Measurements from ENCODE around the gene ABCB9. TPM values are rescaled to one million over a fixed set of nuclear protein-coding genes. Genes with fewer than 3 reads are reported as not detected.

ABCB9 gene
- total and polyA plus RNA-seq, 9 donors, result 1.7 to 14.3 (median 5.5) TPM

- no peaks in the 10 kb centered on the region for H3K9me3 ChIP-seq
- H3K4me1 ChIP-seq (ENCODE audit: insufficient read depth), result no peaks in the 10 kb centered on the region
- DNase-seq, result no peak
- no peaks in the 10 kb centered on the region for H3K27me3 ChIP-seq
- intact Hi-C loops (cut with DNase I), result no loop called here
- H3K36me3 ChIP-seq, result no peaks in the 10 kb centered on the region
- TF ChIP-seq POLR2A (IDR thresholded peaks at IDR 0.05), result no peak
- TF ChIP-seq CTCF (IDR thresholded peaks at IDR 0.05), result no peak
- TF ChIP-seq EP300 (IDR thresholded peaks at IDR 0.05), result no peak
- H3K4me3 ChIP-seq, result no peak overlapping the region
- WGBS, 3 donors, result 77 to 80% (median 79%) methylated on average over 18 to 19 of the region's 19 CpGs
- no peak overlapping the region for H3K27ac ChIP-seq
These were observed 26.1 kb upstream of the ABCB9 start for GRCh38 chr12:122992386-122992785.

- intact Hi-C loops (cut with DNase I), result no loop called here
- Histone ChIP-seq H3K9me3 (no peaks in the 10 kb centered on the region), H3K4me3 (no peak overlapping the region), H3K36me3 (no peaks in the 10 kb centered on the region), H3K27me3 (no peaks in the 10 kb centered on the region), H3K4me1 (ENCODE audit: insufficient read depth) (no peaks in the 10 kb centered on the region), H3K27ac (no peak overlapping the region)
- no peak for DNase-seq
- WGBS, 3 donors, result 83 to 87% (median 84%) methylated on average over 26 to 27 of the region's 27 CpGs
- TF ChIP-seq EP300 (IDR thresholded peaks at IDR 0.05), result no peak
- no peak for TF ChIP-seq POLR2A (IDR thresholded peaks at IDR 0.05)
- no peak for TF ChIP-seq CTCF (IDR thresholded peaks at IDR 0.05)
These were observed 25.5 kb upstream of the ABCB9 start for GRCh38 chr12:122991623-122992275.

- whole genome bisulfite sequencing, 3 donors, result 92 to 93% (median 92%) methylated on average over 13 of the region's 13 CpGs
- DNase-seq, result no peak
- Histone ChIP-seq H3K9me3 (no peaks in the 10 kb centered on the region), H3K36me3 (no peaks in the 10 kb centered on the region), H3K27ac (no peak overlapping the region), H3K4me3 (no peak overlapping the region), H3K4me1 (ENCODE audit: insufficient read depth) (no peaks in the 10 kb centered on the region), H3K27me3 (no peaks in the 10 kb centered on the region)
- intact Hi-C loops (cut with DNase I), result no loop called here
- no peak for TF ChIP-seq EP300 (IDR thresholded peaks at IDR 0.05)
- no peak for TF ChIP-seq POLR2A (IDR thresholded peaks at IDR 0.05)
- no peak for TF ChIP-seq CTCF (IDR thresholded peaks at IDR 0.05)
These were observed 24.8 kb upstream of the ABCB9 start for GRCh38 chr12:122990961-122991622.

GRCh38 chr12:122990561-122990960 is 24.3 kb upstream of the ABCB9 start:
- no peaks in the 10 kb centered on the region for H3K27me3 ChIP-seq
- H3K36me3 ChIP-seq, result no peaks in the 10 kb centered on the region
- 87 to 93% (median 87%) methylated on average over 11 to 13 of the region's 13 CpGs for WGBS, 3 donors

More at GRCh38 chr12:122990561-122990960, 24.3 kb upstream of the ABCB9 start:
- TF ChIP-seq POLR2A (IDR thresholded peaks at IDR 0.05), result no peak
- no peak for TF ChIP-seq EP300 (IDR thresholded peaks at IDR 0.05)
- TF ChIP-seq CTCF (IDR thresholded peaks at IDR 0.05), result no peak
- Histone ChIP-seq H3K4me1 (ENCODE audit: insufficient read depth) (peaks cover 2% of the 10 kb centered on the region), H3K27ac (no peak overlapping the region), H3K9me3 (no peaks in the 10 kb centered on the region), H3K4me3 (no peak overlapping the region)
- DNase-seq, result no peak
- intact Hi-C loops (cut with DNase I), result no loop called here
